Vagina (tissue), 2 donors: ENCODE results near the gene RPS14. TPM values are rescaled to one million over a fixed set of nuclear protein-coding genes. Genes with fewer than 3 reads are reported as not detected.

ENCODE experiments used
- DNase-seq, 2 donors: peaks; one replicate each; pipeline ENCODE4 v3.0.0-alpha.2; 2017; ENCODE audit errors: extremely low spot score in 2 of 2
- H3K27ac ChIP-seq: fragments of 200-600 bp; sonication (generic); one replicate; pipeline ENCODE4 v1.5.1; 2019
- H3K27me3 ChIP-seq: fragments of 200-600 bp; sonication (generic); one replicate; pipeline ENCODE4 v1.5.1; 2019
- H3K36me3 ChIP-seq, 2 donors: fragments of 200-600 bp; sonication (generic); one replicate each; pipeline ENCODE4 v1.5.1; 2017 to 2019
- H3K4me1 ChIP-seq: fragments of 200-600 bp; sonication (generic); one replicate; pipeline ENCODE4 v1.5.1; 2019
- H3K4me3 ChIP-seq, 2 donors: fragments of 200-600 bp; sonication (generic); 1 replicate in 1 of 2; 2 replicates in 1 of 2; pipeline ENCODE4 v1.5.1; 2016 to 2019
- H3K9me3 ChIP-seq: fragments of 200-600 bp; sonication (generic); one replicate; pipeline ENCODE4 v1.5.1; 2019
- CTCF ChIP-seq, 3 experiments: fragments of 450-650 bp in 2 of 3; fragments of 200-600 bp in 1 of 3; sonication (generic) in 1 of 3; IDR thresholded peaks; one replicate each; pipeline ENCODE4 v1.5.1; 2017 to 2019; ENCODE audit warnings: antibody characterized with exemption in 3 of 3, mild to moderate bottlenecking in 2 of 3, moderate library complexity in 2 of 3
- POLR2A ChIP-seq, 2 donors: fragments of 450-650 bp; IDR thresholded peaks; one replicate each; pipeline ENCODE4 v1.6.1; 2017; ENCODE audit warnings: antibody characterized with exemption in 2 of 2, mild to moderate bottlenecking in 2 of 2, moderate library complexity in 2 of 2
- POLR2AphosphoS5 ChIP-seq, 2 donors: sonication (generic); formaldehyde crosslinking; IDR thresholded peaks; one replicate each; pipeline ENCODE4 v1.9.0; 2017; ENCODE audit warnings: antibody characterized with exemption in 2 of 2, mild to moderate bottlenecking in 2 of 2, low read depth in 1 of 2; ENCODE audit not compliant: insufficient read depth in 1 of 2
- intact Hi-C: fragments of 100-400 bp; cut with DNase I; formaldehyde crosslinking; loops from one replicate; pipeline ENCODE4 v1.15.1; 2023
- total RNA-seq: library from RNA; depleted of rRNA; stranded (reverse); fragments of >200 nt; gene quantifications from one replicate; pipeline ENCODE4 v1.2.3, GENCODE V29; 2016

The RPS14 gene
- total RNA-seq, 1 donor from 2014 or later: 3,194 TPM

DNA sequence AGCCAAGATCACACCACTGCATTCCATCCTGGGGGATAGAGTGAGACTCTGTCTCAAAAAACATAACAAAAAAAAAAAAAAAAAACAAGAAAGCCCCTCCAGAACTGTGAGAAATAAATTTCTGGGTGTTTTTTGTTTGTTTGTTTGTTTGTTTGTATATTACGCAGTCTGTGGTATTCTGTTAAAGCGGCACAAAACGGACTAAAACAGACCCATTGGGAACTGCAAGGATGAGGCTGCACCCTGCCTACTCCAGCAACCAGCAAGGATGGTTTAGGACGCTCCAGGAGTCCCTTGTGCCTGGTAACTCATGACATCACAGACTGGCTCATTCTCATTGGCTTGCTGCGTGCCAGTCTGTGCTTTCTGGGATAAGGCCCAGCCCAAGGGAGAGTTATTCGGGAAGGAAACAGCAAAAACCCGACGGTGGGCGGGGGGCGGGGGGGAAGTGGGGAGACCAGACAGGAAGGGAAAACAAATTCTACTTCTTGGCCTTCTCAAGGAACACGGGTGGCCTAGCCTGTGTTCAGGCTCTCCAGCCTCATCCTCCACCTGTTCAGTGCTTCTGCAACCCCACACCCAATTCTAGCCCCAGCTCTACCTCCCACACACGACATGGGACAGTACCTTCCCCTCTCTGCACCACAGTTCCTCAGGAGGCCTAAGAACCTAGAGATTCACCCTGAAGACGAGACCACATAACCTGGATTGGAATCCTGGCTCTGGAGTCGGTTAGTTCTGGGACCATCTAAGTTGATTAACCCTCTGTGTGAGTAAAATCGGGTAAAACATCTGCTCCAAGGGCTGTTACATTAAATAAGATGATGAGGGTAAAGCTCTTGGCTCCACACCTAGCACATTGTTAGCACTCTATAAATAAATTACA, 39.7 kb downstream of the RPS14 start:
- H3K4me1 ChIP-seq: peaks cover 15% of the 10 kb centered on the region
- peak overlapping the region; percentile 78 for H3K27ac ChIP-seq
- intact Hi-C loops: loop anchor here (10.0 kb wide), 1 partner anchor 455 kb away; no protein-coding TSS in a partner anchor
- H3K4me3 ChIP-seq: peak overlapping the region; percentile 21 to 35
- no peaks in the 10 kb centered on the region for H3K36me3 ChIP-seq
- TF ChIP-seq POLR2AphosphoS5 (IDR thresholded peaks at IDR 0.05; ENCODE audit: insufficient read depth in 1 of 2, low read depth in 1 of 2) (no peak), POLR2A (IDR thresholded peaks at IDR 0.05) (peak in 1 of 2 donors; percentile 14)
- no peaks in the 10 kb centered on the region for H3K27me3 ChIP-seq
- DNase-seq: peak in 1 of 2 donors; percentile 94
- H3K9me3 ChIP-seq: no peaks in the 10 kb centered on the region

DNA sequence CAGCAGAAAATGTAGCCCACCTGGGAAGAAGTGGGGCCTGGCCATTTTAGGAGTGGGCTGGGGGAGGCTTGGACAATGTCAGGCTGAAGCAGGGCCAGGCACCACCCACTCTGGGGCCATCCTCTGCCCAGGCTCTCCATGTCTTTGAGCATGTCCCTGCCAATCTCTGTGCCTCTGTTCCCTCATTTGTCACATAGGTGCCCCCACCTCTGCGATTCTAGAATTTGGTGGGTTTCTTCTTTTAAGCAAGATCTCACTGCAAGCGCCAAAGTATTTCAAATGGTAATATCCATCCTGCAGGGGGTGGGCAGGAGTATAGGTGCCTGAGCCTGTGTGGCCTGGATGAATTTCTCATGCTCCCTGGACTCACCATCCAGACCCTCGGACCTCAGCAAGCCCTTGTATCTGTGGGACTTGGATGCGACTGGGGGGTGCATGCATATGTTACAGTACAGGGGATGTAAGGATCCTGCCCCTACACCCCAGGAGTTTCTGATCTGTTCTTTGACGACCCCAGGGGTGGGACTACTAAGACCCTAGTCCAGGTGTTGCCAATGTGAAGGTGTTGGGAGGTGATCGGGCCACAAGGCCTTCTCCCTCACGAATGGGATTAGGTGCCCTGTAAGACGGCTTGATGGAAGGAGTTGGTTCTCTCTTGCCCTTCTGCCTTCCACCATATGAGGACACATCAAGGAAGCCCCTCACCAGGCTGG, 41.2 kb downstream of the RPS14 start:
- H3K4me1 ChIP-seq: peaks cover 12% of the 10 kb centered on the region
- TF ChIP-seq POLR2A (IDR thresholded peaks at IDR 0.05) (no peak), CTCF (IDR thresholded peaks at IDR 0.05) (no peak), POLR2AphosphoS5 (IDR thresholded peaks at IDR 0.05; ENCODE audit: insufficient read depth in 1 of 2, low read depth in 1 of 2) (no peak)
- H3K36me3 ChIP-seq: no peaks in the 10 kb centered on the region
- H3K27ac ChIP-seq: peak overlapping the region; percentile 36
- H3K9me3 ChIP-seq: no peaks in the 10 kb centered on the region
- peak overlapping the region in 1 of 2 donors; percentile 2 for H3K4me3 ChIP-seq
- no peak for DNase-seq
- intact Hi-C loops: no loop called here
- no peaks in the 10 kb centered on the region for H3K27me3 ChIP-seq

DNA sequence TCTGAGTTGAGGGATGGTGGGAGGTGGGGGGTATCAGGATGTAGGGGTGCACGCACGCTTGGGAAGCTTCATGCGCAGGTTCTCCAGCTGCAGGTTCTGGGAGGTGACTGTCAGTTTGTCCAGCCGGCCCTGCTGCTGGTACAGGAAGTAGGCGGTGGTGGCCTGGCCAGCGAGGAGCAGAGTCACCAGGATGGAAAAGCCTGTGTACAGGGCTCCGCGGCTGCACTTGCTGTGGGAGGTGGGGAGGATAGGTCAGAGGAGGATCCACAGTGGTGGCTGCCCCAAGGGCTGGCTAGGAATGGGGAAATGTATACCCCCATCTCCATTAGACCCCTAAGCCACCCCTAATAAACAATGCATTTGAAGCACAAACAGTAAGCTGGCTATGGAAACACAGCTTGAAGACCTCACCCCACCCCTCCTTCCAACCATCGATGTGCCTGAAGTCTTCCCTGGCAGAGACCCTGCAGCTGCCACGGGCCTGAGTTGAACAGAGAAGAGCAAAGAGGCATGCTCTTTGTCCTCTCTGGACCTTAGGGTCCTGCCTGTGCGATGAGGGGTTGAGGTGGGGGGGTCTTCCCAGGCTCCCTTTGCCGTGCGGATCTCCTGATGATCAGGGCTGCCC, 42.3 kb downstream of the RPS14 start:
- Histone ChIP-seq H3K27ac (no peak overlapping the region), H3K4me1 (peaks cover 6% of the 10 kb centered on the region), H3K27me3 (no peaks in the 10 kb centered on the region), H3K9me3 (no peaks in the 10 kb centered on the region), H3K4me3 (no peak overlapping the region), H3K36me3 (no peaks in the 10 kb centered on the region)
- no peak for DNase-seq
- intact Hi-C loops: no loop called here
- TF ChIP-seq POLR2AphosphoS5 (IDR thresholded peaks at IDR 0.05; ENCODE audit: insufficient read depth in 1 of 2, low read depth in 1 of 2): no peak
- no peak for TF ChIP-seq POLR2A (IDR thresholded peaks at IDR 0.05)
- TF ChIP-seq CTCF (IDR thresholded peaks at IDR 0.05): no peak

- TF ChIP-seq POLR2A (IDR thresholded peaks at IDR 0.05) (no peak), POLR2AphosphoS5 (IDR thresholded peaks at IDR 0.05; ENCODE audit: insufficient read depth in 1 of 2, low read depth in 1 of 2) (no peak), CTCF (IDR thresholded peaks at IDR 0.05) (no peak)
- intact Hi-C loops: no loop called here
- no peak for DNase-seq
- Histone ChIP-seq H3K27me3 (no peaks in the 10 kb centered on the region), H3K4me3 (no peak overlapping the region), H3K36me3 (no peaks in the 10 kb centered on the region), H3K9me3 (no peaks in the 10 kb centered on the region), H3K27ac (no peak overlapping the region), H3K4me1 (peaks cover 6% of the 10 kb centered on the region)
These were observed 42.8 kb downstream of the RPS14 start for GRCh38 chr5:150406723-150407095.

DNA sequence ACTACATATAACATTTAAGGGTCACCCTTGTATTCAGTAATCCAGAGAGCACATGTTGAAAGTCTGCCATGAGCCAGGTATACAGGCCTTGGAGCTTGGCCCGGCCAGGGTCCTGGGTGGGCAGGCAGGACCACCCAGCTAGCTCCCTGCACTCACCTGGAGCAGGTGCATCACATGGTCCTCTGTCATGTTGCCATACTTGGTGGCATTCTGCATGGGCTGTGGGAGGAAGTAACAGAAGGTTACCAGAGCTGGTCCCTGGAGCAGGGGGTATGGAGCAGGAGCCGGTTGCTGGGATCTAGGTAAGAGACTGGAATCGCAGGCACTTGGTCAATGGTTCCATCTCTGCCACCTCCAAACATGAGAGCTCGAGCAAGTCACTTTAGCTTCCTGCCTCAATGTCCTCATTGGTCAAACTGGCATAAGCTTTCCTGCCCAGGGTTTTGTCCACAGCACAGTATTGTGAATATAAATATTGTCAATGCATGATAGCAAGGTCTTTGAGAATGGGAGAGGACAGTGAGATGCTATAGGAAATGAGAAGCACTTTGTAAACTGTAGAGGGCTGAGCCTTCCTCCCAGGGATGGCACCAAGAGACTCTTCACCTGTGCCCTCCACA, 43.3 kb downstream of the RPS14 start:
- no peak for DNase-seq
- Histone ChIP-seq H3K27ac (no peak overlapping the region), H3K4me1 (peaks cover 6% of the 10 kb centered on the region), H3K36me3 (no peaks in the 10 kb centered on the region), H3K27me3 (no peaks in the 10 kb centered on the region), H3K4me3 (no peak overlapping the region), H3K9me3 (no peaks in the 10 kb centered on the region)
- intact Hi-C loops: no loop called here
- TF ChIP-seq POLR2A (IDR thresholded peaks at IDR 0.05) (no peak), POLR2AphosphoS5 (IDR thresholded peaks at IDR 0.05; ENCODE audit: insufficient read depth in 1 of 2, low read depth in 1 of 2) (no peak), CTCF (IDR thresholded peaks at IDR 0.05) (no peak)
